HCEC 1CT (cell line): Measurements from ENCODE around the gene PNLDC1.
"Not testable (repeated sequence)": the region's sequence is repeated elsewhere in the genome, so short reads cannot be mapped to it uniquely, and the experiment has no call there.

ENCODE experiments used
- DNase-seq: peaks from one replicate; pipeline ENCODE4 v3.0.0-alpha.2; 2017

Gene PNLDC1

DNA sequence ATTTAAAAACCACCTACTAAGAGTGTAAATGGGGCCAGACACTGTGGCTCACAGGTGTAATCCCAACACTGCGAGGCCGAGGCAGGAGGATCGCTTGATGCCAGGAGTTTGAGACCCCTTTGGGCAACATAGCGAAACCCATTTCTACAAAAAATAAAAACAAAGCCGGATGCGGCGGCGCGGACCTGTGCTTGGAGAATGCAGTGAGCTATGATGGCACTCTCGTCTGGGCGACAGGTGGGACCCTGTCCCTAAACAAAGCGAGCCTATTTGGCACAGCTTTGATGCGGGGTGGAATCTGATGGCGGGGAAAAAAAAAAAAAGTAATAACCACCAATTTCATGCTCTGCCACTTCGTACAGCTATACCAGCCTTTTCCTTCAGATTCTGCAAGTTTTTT lies 11.8 kb upstream of the PNLDC1 start:
- no peak for DNase-seq

DNA sequence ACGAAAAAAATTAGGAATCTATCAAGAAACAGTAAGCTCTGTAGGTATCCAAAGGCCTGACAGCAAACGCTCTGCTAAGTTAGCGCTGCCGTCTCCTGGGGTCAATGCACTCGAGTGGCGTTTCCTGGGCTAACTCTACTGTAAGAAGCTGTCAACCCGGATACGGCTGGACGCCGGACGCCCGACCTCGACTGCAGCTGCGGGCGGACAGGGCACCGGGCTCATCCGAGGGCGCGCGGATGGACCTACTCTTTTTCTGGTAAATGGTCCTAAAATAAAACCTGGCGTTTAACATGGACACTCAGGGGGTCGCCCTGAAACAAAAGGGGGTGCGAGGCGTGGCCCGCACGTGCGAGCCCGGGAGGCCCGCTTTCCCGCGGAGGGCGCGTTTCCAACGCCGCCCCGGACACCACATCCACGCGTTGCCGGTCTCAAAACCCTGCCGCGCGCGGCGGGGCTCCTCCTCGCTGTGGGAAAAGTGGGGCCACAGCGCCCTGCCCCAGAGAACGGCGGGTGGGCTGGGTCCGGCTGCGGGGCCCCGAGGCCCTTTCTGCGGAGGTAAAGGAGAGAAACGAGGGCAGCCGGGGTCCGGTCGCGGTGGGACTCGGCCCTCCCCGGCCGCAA lies 11.2 kb upstream of the PNLDC1 start:
- peak; percentile 36 for DNase-seq

DNA sequence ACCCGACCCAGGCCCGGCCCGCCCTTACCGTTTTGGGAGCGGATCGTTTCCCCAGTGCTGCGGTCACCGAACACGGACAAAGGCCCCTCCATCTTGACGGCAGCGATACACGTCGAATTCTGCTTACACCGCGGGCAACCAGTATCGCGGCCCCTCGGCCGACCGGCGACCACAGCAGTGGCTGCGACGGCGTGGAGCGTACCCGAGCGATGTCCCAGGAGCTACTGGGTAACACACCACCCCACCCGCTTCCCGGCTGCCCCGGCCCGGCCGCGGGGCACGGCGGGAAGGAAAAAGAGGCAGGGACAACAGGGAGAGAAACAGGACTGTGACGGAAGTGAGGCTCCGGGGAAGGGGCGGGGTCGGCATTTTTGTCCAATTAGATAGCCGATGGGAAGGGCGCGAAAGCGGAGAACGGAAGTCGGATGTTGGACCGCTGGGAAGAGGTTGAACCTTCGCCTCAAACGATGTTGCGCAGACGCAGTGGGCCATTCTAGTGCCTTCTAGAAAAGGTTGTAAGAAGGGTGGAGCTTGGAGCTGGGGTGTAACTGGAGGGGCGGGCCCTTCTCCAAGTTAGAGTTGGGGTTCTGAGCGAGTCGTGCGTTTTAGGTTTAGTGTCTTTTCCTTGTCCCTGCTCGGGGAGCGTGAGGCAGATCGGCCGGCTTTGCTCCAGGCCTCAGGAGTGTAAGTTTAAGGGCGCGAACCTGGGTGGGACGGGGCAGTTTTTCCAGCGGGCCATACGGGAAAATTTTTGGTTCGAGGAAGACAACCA lies 10.5 kb upstream of the PNLDC1 start, which contains the start of gene TCP1:
Gene TCP1, minus strand, starts transcription at position 226 of the 772 bp plus-strand sequence. Its CDS starts 134 bp downstream, at position 92.
- peak; percentile 99 for DNase-seq

DNA sequence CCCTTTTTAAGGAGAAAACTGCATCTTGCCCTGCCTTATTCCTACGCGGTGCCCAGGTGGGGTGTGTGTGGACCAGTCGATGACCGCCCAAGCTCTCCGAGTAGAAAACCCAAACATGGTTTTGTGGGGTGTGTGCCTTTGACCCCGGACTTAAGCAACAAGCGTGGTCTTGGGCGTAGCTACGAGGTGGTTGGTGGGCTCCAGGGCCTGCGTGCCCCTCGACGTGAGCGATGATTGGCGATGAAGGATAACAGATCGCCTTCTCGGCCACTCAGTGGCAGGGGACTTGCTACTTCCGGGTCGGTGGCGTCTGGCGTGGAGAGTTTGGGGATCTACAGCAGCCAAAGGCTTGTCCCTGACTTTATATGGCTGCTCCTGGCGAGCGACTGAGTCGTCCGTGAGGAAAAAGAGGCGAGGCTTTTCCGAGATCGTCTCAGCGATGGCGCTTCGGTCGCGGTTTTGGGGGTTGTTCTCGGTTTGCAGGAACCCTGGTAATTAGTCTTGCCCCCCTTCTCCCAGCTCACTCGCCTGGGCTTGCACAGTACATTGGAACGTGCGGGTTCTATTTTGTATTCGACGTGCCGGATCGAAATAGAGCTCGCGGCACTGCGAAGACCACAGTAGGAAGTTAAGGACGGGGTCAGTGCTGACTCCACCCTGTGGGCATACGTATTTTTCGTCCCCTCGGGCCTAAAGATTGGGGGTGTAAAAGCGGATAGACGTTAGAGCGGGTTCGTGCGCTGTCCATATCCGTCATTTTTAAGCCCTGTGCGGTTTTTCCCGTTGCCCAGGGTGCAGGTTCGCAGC lies 9.7 kb upstream of the PNLDC1 start, which contains the start of gene MRPL18:
Gene MRPL18, plus strand, starts transcription at position 319 of the 807 bp plus-strand sequence. Its CDS starts 121 bp downstream, at position 440.
- DNase-seq, result peak; percentile 98

DNA sequence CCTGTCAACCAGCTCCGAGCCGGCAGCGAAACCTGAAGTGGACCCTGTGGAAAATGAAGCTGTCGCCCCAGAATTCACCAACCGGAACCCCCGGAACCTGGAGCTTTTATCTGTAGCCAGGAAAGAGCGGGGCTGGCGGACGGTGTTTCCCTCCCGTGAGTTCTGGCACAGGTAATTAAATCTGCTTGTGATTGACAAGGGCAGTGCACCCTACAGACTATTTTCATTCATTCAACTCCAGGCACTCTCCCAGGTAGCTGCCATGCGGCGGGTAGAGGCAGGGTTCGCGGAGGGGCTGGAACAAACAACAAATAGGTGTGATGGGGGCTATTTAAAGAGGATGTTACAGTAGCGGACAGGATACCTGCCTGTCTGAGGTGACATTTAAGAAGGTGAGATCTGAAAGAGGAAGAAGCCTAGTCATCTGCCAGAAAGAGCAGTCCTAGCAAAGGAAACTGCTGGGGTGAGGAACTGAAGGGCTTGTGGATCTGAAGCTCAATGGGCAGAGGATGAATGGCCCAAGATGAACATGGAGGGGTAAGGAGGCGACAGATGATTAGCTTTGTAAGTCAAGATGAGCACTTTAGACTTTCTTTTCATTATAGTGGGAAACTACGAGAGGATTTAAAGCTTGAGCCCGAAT lies 9.0 kb upstream of the PNLDC1 start:
- no peak for DNase-seq

DNA sequence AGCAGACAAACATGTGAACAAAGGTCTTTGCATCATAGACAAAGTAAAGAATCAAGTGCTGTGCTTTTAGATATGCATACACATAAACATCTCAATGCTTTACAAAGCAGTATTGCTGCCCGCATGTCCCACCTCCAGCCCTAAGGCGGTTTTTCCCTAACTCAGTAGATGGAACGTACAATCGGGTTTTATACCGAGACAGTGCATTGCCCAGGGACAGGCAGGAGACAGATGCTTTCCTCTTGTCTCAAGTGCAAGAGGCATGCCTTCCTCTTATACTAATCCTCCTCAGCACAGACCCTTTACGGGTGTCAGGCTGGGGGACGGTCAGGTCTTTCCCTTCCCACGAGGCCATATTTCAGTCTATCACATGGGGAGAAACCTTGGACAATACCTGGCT lies 5.1 kb upstream of the PNLDC1 start:
- DNase-seq, result not testable (repeated sequence)

DNA sequence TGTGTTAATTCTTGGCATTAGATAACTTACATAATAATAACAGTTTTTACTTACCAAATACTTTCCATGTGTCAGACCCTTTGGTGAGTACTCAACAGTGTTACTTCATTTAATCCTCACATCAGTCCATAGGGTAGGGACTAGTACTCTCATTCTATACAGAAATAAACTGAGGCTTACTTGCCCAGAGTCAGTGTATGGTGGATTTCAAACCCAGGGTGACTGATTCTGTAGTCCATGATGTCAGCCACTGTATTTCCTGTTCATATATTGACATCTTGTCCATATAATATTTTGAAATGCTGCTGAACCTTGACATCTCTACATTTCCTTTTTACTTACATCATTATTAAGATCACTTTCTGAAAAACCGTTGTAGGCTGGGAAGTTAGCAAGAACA lies 2.5 kb upstream of the PNLDC1 start:
- no peak for DNase-seq

DNA sequence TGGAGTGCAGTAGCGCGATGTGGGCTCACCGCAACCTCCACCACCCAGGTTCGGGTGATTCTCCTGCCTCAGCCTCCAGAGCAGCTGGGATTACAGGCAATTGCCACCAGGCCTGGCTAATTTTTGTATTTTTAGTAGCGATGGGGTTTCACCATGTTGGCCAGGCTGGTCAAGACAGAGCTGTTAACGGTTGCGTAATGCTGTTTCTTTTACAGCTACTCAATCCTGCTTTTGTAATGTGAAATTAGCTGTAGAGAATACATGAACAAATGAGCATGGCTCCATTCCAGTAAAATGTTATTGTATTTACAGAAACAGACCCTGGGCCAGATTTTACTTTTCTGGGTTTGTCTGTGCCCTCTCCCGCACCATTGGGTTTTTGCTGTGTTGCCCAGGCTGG lies 1.9 kb downstream of the PNLDC1 start:
- no peak for DNase-seq

DNA sequence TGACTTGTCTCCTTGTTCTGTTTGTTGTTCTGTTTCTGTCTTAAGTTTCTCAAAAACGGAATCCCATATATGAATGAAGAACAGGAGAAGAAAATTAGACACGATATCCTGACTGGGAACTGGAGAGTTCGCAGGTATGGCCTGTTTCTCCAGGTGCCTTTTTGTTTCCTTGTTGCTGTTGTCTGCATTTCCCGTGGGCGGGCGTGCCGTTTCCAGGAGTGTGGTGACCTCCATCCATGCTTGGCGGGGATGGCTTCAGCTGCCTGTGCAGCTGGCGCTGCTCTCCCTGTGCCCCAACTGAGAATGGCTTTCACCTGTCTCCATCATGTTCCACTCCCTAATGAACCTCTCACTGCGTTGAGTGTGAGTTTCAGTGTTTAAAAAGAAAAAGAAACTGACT lies 4.4 kb downstream of the PNLDC1 start:
- no peak for DNase-seq

DNA sequence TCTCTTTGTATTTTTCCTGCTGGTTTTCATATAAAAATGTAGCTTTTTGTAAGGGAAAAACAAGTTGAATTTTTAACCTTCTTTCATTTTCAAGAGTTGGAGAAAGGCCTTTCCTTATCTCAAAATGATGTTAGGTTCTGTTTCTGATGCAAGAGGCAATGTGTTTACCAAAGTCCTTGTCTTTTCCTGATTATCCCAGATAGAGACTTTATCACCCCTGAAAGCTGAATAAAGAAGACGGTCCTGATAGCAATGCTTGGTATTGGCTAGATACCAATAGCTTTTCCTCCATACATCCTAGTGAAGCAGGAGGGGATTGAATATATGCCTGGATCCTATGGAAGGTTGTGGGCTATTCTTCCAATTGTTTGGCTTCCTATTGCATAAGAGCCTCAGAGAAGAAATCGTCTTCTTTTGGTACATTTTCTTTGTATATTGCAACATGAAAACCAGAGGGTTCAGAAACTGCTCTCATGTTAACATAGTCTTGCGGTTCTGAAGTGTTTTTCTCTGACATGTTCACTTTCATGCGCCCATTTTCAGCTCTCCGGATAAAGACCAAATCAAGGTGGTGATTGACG lies 5.5 kb downstream of the PNLDC1 start:
- no peak for DNase-seq

DNA sequence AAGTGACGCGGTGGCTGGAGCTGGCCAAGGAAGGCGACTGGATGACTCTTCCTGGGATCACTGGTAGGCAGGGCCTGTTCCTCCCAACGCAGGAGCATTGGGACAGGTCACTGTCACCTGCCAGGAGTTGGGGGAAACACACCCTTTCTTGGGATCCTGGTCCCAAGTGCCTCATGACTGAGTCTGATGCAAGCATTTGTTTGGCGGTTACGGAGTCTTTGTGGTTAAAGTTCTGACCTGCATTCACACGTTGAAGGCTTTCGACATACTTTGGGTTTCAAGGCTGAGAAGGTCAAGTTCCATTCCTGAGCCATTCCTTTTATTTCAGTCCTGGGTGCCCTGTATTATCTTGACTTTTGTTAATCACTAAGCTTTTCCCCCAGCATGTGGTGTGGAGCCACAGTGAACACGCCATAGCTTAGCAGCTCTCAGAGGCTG lies 6.0 kb downstream of the PNLDC1 start:
- no peak for DNase-seq

DNA sequence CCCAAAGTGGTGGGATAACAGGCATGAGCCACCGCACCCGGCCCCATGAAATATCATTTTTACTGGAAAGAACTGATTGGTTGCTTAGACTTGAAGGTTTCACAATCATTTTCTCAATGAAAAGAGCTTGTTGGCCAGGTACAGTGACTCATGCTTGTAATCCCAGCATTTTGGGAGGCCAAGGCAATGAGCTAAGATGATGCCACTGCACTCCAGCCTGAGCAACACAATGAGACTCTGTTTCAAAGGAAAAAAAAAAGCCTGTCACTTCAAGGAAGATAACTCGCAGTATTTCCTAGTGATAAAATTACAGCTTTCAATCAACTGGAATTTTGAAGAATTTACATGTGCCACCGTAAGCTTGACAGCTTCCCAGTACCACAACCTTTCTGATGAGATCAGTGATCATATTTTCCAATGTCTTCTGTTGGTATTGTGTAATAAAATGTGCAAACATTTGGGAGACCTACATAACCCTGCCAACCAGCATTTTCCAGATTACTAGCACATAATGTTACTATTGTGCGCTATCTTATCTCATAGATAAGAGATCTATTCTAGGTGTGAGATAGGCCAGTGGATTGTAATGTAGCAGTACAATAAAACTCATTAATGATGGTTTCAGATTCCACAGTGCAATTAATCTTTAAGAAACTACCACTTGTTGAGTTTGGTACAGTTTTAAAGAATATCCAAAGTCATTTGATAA lies 7.2 kb downstream of the PNLDC1 start:
- no peak for DNase-seq

DNA sequence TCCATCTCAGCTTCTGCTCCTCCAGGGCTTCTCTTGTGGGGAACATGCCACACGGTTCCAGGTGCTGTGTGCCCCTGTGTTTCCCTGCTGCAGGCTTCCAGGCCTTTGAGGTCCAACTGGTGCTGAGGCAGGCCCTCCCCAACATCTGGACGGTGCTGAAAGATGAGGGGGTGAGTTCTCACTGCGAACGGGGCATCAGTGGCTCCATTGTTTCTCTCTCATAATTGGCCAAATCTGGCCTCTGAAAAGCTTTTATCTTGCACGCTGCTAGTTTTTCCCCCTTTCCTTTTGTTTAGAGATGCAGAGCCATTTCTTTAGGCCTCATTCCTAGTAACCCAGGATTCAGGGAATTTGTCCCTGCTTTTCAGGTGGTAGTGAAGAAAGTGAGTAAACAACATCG lies 8.6 kb downstream of the PNLDC1 start:
- no peak for DNase-seq

DNA sequence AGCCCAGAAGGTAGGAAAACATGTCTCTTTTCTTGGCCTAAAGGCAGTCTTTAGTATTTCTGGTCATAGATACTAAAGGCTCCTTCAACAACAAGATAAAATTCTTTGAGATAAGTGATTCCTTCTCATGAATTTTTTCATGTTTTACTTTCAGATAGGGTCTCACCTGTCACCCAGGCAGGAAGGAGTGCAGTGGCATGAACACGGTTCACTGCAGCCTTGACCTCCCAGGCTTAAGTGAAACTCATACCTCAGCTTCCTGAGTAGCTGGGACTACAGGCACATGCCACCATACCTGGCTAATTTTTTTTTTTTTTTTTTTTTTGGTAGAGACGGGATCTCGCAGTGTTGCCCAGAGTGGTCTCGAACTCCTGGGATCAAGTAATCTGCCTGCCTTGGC lies 9.1 kb downstream of the PNLDC1 start:
- no peak for DNase-seq

DNA sequence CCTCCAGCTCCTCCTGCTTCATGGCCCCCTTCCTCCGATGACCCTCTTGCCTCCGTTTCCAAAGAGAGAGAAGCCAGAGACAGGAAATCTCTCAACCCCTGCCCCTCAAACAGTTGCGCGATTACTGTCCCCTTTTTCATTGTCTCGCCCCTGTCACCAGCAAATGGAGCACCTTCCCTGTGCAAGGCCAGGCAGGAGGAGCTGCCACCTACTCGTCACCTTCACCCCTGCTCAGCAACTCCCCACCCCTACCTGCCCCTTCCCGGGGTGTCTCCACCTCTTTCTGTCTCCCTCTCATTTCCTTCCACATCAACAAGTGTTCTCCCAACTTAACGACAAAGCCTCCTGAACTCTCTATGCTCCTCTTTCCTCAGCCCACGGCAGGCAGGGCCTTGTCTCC lies 13.7 kb downstream of the PNLDC1 start:
- DNase-seq, result no peak

DNA sequence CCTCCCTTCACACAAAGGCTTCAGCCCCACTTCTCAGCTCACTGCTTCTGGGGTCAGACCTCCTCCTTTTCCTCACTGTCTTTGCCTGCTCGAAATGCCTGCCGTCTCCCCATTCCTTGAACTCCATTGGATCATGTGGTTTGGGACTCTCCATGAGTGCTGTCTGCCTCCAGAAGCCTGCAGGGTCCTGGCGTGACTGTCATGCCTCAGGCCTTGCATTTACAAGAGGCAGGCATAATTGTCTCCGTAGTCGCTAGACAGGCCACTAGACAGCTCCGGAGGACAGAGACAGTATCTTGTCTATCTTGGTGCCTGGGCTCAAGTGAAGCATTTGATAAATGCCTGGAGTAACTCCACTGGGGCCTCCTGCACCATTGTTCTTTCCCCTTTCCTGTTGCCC lies 15.3 kb downstream of the PNLDC1 start:
- DNase-seq, result no peak

DNA sequence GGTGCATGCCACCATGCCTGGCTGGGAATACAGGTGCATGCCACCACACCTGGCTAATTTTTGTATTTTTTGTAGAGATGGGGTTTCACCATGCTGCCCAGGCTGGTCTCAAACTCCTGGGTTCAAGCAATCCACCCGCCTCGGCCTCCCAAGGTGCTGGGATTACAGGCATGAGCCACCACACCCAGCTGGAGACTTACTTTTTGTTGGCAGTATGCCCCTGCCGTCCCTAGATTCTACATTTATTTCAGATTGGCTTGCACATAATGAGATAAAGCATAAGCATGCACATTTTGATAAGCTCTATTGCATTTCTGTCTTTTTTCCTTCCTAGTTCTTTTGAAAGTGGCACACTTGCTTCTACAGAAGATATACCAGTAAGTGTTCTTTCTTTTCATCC lies 16.7 kb downstream of the PNLDC1 start:
- DNase-seq, result not testable (repeated sequence)

DNA sequence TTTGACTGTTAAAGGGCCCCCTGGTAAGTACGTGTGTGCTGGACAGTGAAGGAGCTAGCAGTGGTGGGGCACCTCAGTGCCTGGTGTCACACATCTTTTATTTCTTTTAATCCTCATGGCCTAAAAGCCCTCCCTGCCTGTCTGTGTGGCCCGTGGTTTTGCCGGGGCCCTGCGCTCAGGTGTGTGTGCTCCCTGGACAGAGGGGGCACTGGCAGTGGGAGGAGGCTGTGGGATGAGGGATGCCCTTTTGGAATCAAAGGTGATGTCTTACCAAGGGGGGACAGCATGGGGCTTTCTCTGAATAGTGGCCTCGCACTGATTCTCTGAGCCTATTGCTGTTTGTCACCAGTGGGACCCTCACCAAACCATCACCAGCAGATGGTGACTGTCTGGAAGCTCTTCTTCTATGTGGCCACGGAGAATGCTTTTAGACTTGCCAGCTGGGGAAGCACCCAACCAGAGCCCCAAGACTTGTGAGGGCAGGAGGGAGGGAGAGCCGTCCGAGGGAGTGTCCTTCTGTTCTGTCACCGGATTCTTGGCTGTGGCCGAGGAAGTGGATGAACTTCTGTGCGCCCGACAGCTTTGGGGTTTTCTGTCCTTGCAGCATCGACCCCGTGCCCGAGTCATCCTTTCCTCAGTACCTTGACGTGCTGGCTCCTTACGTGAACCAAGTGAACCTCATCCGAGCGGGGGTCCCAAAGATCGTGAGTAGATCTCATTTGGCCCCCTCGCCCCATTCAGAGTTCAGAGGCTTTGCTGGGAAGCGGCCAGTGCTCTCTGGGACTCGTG lies 18.1 kb downstream of the PNLDC1 start:
- DNase-seq, result no peak

DNA sequence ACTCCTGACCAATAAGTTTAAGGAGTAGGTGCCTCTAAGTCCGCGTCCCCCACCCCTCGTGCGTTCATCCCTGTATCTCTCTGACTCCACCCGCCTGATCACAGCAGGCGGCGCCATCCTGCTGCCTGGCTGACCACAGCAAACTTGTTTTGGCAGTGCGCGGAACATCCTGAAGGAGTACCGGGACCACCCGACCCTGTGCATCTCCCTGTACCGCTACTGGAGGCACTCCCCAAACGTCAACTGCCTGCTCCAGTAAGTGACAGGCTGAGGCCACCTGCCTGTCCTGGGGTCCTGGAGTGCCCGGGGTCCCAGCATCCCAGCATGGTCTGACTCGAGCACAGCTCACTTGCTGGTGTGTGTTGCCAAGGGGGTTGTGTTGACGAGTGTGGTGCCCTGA lies 19.0 kb downstream of the PNLDC1 start:
- no peak for DNase-seq

DNA sequence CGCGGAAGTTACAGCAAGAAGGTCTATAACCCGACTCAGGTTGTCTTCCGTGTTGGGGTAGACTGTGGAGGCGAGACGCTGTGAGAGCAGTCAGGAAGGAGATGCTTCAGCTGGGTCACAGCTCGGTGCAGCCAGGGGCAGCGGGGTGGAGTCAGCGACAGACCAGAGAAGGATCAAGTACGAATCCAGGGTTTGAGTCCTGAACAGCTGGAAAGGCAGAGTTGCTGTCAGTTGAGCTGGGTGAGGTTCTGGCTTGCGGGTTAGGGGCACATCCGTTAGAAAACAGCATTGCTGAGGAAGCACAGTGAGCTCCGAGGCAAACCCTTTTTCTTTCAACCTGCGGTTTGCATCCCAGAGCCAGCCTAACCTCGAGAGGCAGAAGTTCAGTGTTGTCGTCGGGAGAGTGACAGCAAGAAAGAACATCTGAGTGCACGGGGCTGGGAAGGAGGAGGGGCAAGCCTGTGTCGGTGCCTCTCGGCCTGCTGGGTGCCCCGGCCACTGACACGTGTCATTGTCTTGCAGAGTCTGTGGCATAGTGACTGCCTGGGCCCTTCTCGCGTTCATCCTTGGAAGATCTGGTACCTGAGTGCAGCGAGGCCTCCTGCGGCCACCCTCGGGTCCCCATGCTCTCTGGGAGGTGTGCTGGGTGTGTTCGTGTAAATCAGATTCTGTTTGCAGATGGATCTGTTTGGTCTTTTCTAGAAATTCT lies 20.0 kb downstream of the PNLDC1 start:
- no peak for DNase-seq

DNA sequence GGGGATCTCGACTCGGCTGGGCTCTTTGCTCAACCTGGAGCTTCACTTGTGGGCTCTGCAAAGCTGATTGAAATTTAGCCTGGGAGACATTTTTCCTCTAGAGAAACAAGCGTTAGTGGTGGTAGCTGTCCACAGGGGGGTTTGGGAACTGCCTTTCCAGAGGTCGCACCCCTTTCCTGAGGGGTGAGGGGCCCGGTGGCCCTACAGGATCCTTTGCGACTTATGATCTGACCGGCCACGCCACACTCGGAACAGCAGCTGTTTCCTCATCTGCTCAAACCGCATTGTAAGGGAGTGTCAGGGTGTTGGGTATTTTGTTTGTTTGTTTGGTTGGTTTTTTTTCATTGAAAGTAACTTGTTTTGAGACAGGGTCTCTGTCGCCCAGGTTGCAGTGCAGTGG lies 21.0 kb downstream of the PNLDC1 start:
- DNase-seq, result no peak
